Fibroblast of lung (primary cell): ENCODE measurements around the gene SUPT5H. TPM values are rescaled to one million over a fixed set of nuclear protein-coding genes. Genes with fewer than 3 reads are reported as not detected.
A peak's percentile ranks its signal among the peaks of the same experiment; 100 is the strongest.

Experiments used
- DNase-seq, 2 donors: peaks; one replicate each; pipeline versions ENCODE4 v3.0.0 to v3.0.0-alpha.2; 2010; ENCODE audit warnings: low read depth in 2 of 2
- H2AFZ ChIP-seq: 2 replicates; pipeline ENCODE4 v1.5.1; 2012; ENCODE audit warnings: low read length, control low read depth, inconsistent platforms
- H3K27ac ChIP-seq: 2 replicates; pipeline ENCODE4 v1.5.1; 2011; ENCODE audit warnings: low read length, control low read depth; ENCODE audit not compliant: insufficient read depth
- H3K27me3 ChIP-seq: 2 replicates; pipeline ENCODE4 v1.5.1; 2011; ENCODE audit warnings: mild to moderate bottlenecking, low read length; ENCODE audit not compliant: control insufficient read depth, insufficient read depth
- H3K36me3 ChIP-seq: 2 replicates; pipeline ENCODE4 v1.5.1; 2011; ENCODE audit warnings: low read length; ENCODE audit not compliant: control insufficient read depth, insufficient read depth
- H3K4me1 ChIP-seq: 2 replicates; pipeline ENCODE4 v1.5.1; 2011; ENCODE audit warnings: low read length; ENCODE audit not compliant: control insufficient read depth, insufficient read depth; ENCODE audit errors: extremely low read depth
- H3K4me2 ChIP-seq: 2 replicates; pipeline ENCODE4 v1.5.1; 2011; ENCODE audit warnings: low read length, control low read depth; ENCODE audit not compliant: insufficient read depth; ENCODE audit errors: extremely low read depth
- H3K4me3 ChIP-seq, 4 experiments: fragments of 200-600 bp in 1 of 4; sonication (generic) in 1 of 4; replicated peaks in 1 of 4; 2 replicates each; pipeline ENCODE4 v1.5.1; 2011 to 2016; ENCODE audit warnings: low read length in 4 of 4, low read depth in 3 of 4, mild to moderate bottlenecking in 3 of 4, control low read depth in 2 of 4, inconsistent platforms in 1 of 4, mixed read lengths in 1 of 4; ENCODE audit not compliant: insufficient read depth in 1 of 4; ENCODE audit errors: control extremely low read depth in 1 of 4
- H3K79me2 ChIP-seq: 2 replicates; pipeline ENCODE4 v1.5.1; 2012; ENCODE audit warnings: mild to moderate bottlenecking, low read length, inconsistent platforms; ENCODE audit not compliant: control insufficient read depth, insufficient read depth
- H3K9ac ChIP-seq: 2 replicates; pipeline ENCODE4 v1.5.1; 2011; ENCODE audit warnings: mild to moderate bottlenecking, low read length, control low read depth; ENCODE audit not compliant: insufficient read depth
- H3K9me3 ChIP-seq: 2 replicates; pipeline ENCODE4 v1.5.1; 2012; ENCODE audit warnings: low read depth, low read length; ENCODE audit not compliant: control insufficient read depth, insufficient read depth
- H4K20me1 ChIP-seq: 2 replicates; pipeline ENCODE4 v1.5.1; 2011; ENCODE audit warnings: low read length; ENCODE audit not compliant: control insufficient read depth, insufficient read depth; ENCODE audit errors: extremely low read depth
- CTCF ChIP-seq, 2 donors: IDR thresholded peaks in 1 of 2; conservative IDR thresholded peaks in 1 of 2; 1 replicate in 1 of 2; 2 replicates in 1 of 2; pipeline ENCODE4 v1.5.1; 2011 to 2012; ENCODE audit warnings: low read length in 2 of 2, control low read depth in 1 of 2, inconsistent platforms in 1 of 2, low read depth in 1 of 2, mild to moderate bottlenecking in 1 of 2
- EZH2 ChIP-seq: IDR thresholded peaks from 2 replicates; pipeline ENCODE4 v1.5.1; 2012; ENCODE audit warnings: low read length, control low read depth, mild to moderate bottlenecking; ENCODE audit errors: missing control alignments
- polyA plus RNA-seq, 2 donors: library from polyadenylated mRNA; depleted of rRNA in 1 of 2; stranded (reverse) in 1 of 2; unstranded in 1 of 2; fragments of >200 nt; gene quantifications; 2 replicates each; pipeline ENCODE4 v1.2.1, GENCODE V29; 2011 to 2012; ENCODE audit warnings: missing spikeins in 1 of 2
- total RNA-seq: library from RNA; depleted of rRNA; stranded (reverse); fragments of >200 nt; gene quantifications from 2 replicates; pipeline ENCODE4 v1.2.1, GENCODE V29; 2014

Gene SUPT5H
- total and polyA plus RNA-seq, 2 donors (not counting 1 experiment from before 2014, with no cell fraction given): 50.2 to 77.8 TPM

GRCh38 chr19:39435499-39436349, 9.7 kb upstream of the SUPT5H start, which contains the start of gene RPS16:
TSS of gene RPS16 (minus strand) at chr19:39435949. CDS start at chr19:39435895, 54 bp downstream.
- TF ChIP-seq EZH2 (no peak), CTCF (conservative IDR thresholded peaks at IDR 0.05 in 1 of 2, IDR thresholded peaks at IDR 0.05 in 1 of 2; ENCODE audit: low read depth in 1 of 2, low read length in 2 of 2) (no peak)
- Histone ChIP-seq H2AFZ (no peak within 1 kb of the TSS), H3K27ac (peak within 1 kb of the TSS; percentile 93), H3K4me2 (peak within 1 kb of the TSS; percentile 73), H3K79me2 (peaks cover 29% of the 10 kb centered on the region), H4K20me1 (no peaks in the 10 kb centered on the region), H3K4me1 (peaks cover 13% of the 10 kb centered on the region), H3K9ac (peak within 1 kb of the TSS; percentile 91), H3K4me3 (peak within 1 kb of the TSS; percentile 85 to 96 (median 90)), H3K36me3 (peaks cover 14% of the 10 kb centered on the region), H3K27me3 (no peaks in the 10 kb centered on the region), H3K9me3 (no peaks in the 10 kb centered on the region)
- peak; percentile 96 to 98 for DNase-seq

- Histone ChIP-seq H3K27ac (peak overlapping the region; percentile 57), H4K20me1 (no peaks in the 10 kb centered on the region), H3K9me3 (no peaks in the 10 kb centered on the region), H3K79me2 (peaks cover 29% of the 10 kb centered on the region), H3K27me3 (no peaks in the 10 kb centered on the region), H3K36me3 (peaks cover 13% of the 10 kb centered on the region), H2AFZ (no peak overlapping the region), H3K4me3 (peak overlapping the region; percentile 57 to 86 (median 76)), H3K4me2 (peak overlapping the region; percentile 61), H3K4me1 (peaks cover 13% of the 10 kb centered on the region), H3K9ac (peak overlapping the region; percentile 91)
- no peak for DNase-seq
- TF ChIP-seq CTCF (conservative IDR thresholded peaks at IDR 0.05 in 1 of 2, IDR thresholded peaks at IDR 0.05 in 1 of 2; ENCODE audit: low read depth in 1 of 2, low read length in 2 of 2) (no peak), EZH2 (no peak)
Observed at GRCh38 chr19:39436350-39436716, 9.0 kb upstream of the SUPT5H start.

GRCh38 chr19:39438270-39438934, 7.0 kb upstream of the SUPT5H start:
- DNase-seq: peak in 1 of 2 donors; percentile 41
- Histone ChIP-seq H3K4me3 (no peak overlapping the region), H4K20me1 (no peaks in the 10 kb centered on the region), H3K4me1 (peaks cover 13% of the 10 kb centered on the region), H3K4me2 (no peak overlapping the region), H3K27me3 (no peaks in the 10 kb centered on the region), H2AFZ (no peak overlapping the region), H3K36me3 (peaks cover 7% of the 10 kb centered on the region), H3K27ac (no peak overlapping the region), H3K9ac (no peak overlapping the region), H3K9me3 (no peaks in the 10 kb centered on the region), H3K79me2 (peaks cover 23% of the 10 kb centered on the region)
- TF ChIP-seq CTCF (conservative IDR thresholded peaks at IDR 0.05 in 1 of 2, IDR thresholded peaks at IDR 0.05 in 1 of 2; ENCODE audit: low read depth in 1 of 2, low read length in 2 of 2) (no peak), EZH2 (no peak)
